Measurements from ENCODE around the gene FRMD6.

DNA sequence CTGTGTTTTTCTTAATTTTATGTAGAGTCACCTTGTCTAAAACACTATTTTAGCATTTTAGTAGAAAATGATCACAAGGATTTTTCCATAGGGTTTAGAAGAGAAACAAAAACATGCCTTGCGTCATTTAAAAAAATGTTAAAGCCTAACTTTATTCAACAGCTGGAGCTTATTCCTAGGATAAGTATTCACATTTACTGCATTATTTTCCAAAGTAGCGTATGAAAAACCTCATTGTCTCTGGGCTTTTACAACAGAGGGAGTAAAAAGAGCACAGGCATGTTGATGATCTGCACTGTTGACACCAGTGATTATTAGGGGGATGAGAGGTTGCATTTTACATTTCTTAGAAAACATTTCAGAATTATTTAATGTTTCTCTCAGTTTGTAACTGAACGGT, 66.1 kb downstream of the FRMD6 start:
- TF ChIP-seq POLR2A (IDR thresholded peaks at IDR 0.05), result no peak
- TF ChIP-seq, protein P1, sequence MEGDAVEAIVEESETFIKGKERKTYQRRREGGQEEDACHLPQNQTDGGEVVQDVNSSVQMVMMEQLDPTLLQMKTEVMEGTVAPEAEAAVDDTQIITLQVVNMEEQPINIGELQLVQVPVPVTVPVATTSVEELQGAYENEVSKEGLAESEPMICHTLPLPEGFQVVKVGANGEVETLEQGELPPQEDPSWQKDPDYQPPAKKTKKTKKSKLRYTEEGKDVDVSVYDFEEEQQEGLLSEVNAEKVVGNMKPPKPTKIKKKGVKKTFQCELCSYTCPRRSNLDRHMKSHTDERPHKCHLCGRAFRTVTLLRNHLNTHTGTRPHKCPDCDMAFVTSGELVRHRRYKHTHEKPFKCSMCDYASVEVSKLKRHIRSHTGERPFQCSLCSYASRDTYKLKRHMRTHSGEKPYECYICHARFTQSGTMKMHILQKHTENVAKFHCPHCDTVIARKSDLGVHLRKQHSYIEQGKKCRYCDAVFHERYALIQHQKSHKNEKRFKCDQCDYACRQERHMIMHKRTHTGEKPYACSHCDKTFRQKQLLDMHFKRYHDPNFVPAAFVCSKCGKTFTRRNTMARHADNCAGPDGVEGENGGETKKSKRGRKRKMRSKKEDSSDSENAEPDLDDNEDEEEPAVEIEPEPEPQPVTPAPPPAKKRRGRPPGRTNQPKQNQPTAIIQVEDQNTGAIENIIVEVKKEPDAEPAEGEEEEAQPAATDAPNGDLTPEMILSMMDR (IDR thresholded peaks at IDR 0.05), result no peak

All from suprapubic skin (tissue), 3 donors.